HS-5 (cell line): Measurements from ENCODE around the gene ATOH8.

ENCODE experiments used
- DNase-seq: peaks from one replicate; pipeline ENCODE4 v3.0.0-alpha.2; 2012; ENCODE audit warnings: low read depth

Gene ATOH8

DNA sequence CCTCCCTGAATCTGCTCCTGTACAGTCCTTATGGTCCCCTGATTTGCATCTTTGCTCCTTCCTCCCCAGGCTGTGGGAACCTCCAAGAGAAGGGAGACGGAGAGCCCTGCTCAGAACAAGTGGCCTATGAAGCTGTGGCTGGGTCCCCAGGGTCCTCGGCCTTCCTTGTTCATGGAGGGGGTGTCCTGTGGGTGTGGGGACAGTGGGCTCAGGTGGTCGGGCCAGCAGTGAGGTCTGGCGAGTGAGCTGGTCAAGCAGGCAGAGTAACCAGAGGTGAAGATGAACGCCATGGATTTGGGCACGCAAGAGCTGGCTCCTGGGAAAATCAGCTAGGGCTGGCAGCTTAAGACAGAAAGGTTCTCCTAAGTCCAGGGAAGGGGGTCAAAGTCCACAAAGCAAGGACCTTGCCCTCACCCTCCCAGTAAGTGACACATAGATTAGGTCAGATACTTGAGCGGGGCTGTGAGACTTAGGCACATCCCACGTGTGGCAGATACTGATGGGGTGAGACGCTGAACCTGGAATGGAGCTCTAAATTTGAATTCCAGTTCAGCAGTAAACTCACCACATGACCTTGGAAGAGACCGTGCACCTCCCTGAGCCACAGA lies 34.8 kb upstream of the ATOH8 start:
- DNase-seq: no peak

DNA sequence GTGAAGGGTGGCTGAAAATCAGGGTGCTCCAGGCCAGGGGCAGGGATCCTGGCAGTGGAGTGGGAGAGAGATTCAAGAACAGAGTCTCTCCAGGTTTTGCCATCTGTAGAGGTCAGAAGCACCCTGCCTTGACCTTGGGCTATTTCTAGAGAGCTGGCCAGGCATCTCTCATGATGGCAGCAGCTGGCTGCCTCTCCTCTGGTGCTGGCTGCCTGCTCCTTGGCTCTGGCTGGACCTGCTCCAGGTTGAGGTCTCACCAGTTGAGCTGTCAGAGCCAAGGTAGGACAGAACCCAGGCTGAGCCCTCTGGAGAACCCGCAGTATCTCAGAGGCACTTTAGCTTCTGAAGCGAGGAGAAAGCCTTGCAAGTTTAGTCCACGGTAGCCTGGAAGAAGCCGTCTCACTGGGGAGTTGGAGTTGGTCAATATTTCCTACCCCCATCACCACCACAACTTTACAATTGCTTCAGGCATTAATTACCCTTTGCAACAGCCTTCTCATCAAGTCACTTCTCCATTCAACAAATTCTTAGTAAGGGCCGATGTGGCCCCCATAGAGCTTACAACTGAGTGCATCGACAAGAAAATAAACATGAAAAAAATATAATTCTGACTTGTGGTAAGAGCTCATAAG lies 34.1 kb upstream of the ATOH8 start:
- no peak for DNase-seq

DNA sequence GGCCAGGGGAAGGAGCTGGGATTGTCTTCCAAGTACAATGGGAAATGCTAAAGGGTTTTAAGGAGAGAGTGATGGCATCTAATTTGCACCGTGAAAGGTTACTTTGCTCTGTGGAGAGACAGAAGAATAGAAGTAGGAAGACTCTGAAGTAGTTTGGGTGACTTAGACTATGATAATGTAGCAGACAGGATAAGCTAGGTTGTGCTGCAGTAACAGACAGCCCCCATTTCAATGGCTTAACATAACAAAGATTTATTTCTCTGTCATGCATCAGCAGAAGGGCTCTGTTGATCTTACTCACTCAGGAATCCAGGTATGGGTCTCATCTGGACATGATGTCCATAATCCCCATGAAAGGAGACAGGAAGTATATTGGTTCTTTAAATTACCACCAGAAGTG lies 33.3 kb upstream of the ATOH8 start:
- DNase-seq: no peak

GRCh38 chr2:85721641-85722040 lies 32.1 kb upstream of the ATOH8 start:
- no peak for DNase-seq

- no peak for DNase-seq
These were observed 31.3 kb upstream of the ATOH8 start for GRCh38 chr2:85722519-85722918.

- no peak for DNase-seq
These were observed 30.0 kb upstream of the ATOH8 start for GRCh38 chr2:85723707-85724360.

DNA sequence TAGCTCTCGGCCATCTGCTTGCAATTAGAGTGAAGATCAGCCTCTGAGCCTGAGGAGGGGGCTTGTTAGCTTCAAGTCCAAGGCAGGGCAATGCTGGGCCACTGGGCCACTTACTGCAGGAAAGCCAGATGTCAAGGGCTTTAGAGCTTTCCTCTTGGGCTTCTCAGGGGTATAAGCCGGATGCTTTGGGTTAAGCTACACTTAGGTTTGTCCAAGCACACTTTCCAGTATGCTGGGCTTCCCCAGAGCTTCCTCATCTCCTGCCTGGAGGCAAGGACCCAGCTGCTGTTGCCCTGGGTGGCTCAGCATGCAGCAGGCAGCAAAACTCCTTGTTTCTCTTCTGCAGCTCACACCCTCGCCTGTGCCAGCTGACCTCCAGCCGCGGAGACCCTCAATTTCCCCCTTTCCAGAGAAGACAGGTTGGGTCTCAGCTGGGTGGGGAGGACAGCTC lies 29.0 kb upstream of the ATOH8 start:
- no peak for DNase-seq

DNA sequence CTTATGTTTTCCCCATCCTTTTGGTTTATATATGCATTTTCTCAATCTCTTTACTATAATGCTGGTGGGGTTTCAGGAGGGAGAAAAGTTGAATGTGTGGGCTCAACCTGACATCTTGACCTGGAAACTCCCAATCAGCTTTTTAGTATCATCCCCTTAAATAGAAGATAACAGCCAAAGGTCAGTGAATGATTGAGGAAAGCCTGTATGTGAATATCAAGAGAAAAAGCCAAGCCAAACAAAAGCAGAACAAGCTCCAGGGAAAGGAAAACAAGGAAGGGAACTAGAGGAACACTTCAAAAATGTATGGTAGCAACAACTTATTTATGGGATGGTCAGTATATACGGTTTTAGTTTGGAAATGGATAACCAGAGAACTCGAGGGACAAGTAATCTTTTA lies 28.3 kb upstream of the ATOH8 start:
- no peak for DNase-seq

DNA sequence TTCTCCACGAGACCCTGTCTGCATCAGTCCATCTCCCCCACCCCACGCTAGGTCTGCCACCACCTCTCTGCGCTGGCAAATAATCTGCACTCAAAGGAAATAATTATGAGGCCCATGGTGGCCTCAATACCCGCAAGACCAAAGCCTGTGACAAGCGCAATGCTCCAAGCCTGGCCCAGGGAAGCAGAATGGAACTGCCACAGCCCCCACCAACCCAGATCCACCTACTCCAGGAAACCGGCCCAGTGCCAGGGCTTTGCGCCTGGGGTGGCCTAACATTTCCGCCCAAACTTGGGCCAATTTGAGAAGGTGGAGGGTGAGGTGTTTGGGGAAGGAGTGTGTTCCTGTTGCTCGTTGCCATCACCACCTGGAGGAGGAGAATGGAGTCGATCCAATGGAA lies 26.0 kb upstream of the ATOH8 start:
- DNase-seq: no peak

DNA sequence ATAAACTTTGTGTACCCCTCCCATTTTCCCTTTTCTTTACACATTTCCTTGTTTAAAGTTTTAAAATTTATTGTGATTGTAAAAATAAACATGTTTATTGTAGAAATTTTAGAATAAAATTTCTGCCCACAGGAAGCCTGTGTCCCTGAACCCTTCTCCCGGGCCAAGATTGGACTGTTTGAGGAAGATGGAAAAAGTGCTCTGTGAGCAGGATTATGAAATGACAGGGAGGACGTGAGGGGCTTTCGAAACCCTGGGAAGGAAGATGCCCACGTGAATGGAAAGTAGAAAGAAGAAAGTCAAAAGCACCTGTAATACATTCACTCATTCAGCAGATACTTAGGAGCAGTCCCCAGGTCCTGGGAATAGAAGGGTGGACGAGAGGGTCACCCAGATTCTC lies 25.4 kb upstream of the ATOH8 start:
- DNase-seq: no peak

DNA sequence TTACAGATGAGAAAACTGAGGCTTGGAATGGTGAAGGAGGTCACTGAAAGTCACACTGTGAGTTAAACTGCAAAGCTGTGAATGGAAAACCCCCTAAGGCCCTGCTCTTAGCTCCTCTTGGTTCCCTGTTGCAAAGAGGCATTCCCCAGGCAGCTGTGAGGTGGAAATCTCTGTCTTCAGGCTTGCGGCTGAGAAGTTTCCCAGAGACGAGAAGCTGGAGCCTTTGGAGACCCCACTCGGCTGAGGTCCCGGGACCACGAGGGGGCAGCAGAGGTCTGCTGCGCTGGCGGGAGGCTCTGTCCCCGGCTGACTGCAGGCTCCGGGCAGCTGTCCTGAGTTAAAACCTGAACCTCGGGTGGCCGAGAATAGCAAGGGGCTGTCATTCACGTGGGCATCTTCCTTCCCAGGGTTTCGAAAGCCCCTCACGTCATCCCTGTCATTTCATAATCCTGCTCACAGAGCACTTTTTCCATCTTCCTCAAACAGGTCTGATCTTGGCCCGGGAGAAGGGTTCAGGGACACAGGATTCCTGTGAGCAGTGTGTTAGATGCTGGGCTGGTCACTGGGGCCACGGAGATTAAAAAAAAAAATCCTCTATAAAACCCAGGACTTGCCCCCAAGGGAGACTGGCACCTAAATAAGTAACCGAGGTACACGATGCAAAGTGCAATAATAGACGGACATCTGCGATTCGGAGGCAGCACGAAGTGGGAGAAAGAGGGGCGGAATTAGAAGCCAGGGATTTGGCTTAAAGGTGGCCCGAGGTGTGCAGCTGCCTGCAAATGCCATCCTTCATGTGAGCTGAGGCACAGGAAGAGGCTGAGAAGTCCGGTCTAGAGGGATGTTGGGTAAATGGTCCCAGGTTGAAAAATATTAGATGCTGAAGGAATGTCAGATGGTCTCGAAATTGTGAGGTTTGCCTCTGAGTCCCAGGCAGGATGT lies 24.6 kb upstream of the ATOH8 start:
- DNase-seq: no peak

- no peak for DNase-seq
These were observed 23.8 kb upstream of the ATOH8 start for GRCh38 chr2:85729825-85730510.

GRCh38 chr2:85730686-85731230 lies 23.0 kb upstream of the ATOH8 start:
- no peak for DNase-seq

- DNase-seq: no peak
These were observed 22.2 kb upstream of the ATOH8 start for GRCh38 chr2:85731606-85732005.

GRCh38 chr2:85732467-85733120 lies 21.2 kb upstream of the ATOH8 start:
- DNase-seq: no peak

DNA sequence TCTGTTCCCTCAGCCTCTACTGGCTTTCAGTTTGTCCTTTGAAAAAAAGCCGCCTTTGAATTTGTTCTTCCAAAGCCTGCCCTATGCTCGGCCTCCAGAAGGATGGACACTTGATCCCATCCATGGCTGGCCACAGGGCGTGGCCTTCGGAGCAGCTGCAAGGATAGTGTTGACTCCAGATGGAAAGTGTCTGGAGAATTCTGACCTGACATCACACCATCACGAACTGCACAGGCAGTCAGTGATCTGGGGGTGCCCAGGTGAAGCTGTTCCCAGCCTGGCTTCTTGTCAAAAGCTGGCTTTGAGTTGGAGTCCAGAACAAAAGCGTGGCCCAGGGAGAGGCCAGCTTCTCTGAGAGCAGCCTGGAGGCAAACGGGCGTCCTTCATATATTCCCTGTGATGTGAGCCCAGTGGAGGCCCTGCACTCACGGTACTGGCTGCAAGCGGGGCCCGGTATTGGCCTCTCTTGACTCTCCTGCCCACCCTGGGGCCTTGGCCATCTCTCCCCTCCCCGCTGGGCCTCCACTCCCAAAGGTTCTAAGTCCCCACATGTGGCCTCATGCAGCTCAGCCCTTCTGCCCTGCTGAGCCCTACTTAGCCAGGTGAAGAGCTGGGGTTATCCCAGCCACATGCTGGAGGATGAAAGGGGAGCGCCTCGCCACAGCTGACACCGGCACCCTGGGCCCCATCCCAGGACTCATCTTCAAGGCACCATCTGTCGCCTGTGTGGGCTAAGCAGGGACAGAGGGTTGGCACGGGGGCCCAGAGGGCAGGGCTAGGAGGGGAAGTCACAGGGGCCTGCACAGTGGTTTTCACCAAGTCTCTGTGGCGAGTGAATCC lies 20.4 kb upstream of the ATOH8 start:
- DNase-seq: no peak

DNA sequence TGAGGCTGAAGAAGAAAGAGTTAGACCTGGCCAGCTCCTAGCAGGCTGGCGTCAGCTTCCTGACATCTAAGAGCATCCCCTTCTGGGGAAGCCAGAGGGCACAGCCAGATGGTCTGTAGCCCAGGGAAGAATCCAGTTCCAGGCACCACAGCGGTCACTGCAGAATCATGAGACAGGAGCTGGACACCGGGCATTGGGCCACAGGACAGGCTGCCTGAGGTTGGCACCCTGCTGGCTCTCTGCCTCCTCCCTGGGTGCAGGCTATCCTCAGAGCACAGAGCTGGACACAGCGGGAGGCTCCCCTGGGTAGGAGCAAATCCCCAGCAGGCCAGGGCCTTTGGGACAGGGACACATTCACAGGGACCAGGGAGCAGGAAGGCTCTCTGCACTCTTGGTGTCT lies 19.8 kb upstream of the ATOH8 start:
- no peak for DNase-seq

DNA sequence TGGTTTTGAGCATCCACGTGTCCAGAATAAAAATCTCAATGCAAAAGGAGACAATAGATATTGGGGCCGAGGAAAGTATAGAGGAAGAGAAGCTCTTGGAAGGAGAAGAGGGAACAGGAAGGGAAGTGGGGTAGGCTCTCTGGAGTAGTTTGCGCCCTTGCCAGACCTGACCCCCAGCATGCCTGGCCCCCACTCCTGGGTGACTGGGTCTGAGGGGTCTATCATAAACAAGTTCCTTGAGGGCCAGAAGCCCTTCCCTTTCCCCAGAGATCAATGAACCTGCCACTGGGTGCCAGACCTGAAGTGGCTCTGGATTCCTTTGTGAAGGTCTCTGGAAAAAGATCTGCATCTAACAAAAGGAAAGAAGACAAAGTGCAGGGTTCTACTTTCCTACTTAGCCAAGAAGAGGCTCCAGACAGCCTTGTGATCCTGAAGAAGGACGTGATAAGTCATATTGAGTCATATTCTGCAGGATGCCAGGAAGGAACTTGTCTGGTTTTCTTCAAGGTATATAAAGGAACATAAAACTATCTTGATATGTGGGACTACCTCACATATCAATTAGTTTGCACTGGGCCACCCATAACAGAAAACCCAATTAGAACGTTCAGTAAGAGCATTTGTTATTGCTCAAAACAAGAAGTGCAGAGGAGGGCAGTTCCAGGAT lies 18.7 kb upstream of the ATOH8 start:
- no peak for DNase-seq

- DNase-seq: no peak
These were observed 18.1 kb upstream of the ATOH8 start for GRCh38 chr2:85735691-85736090.
